ENCODE measurements around the gene KDR. TPM values are rescaled to one million over a fixed set of nuclear protein-coding genes. Genes with fewer than 3 reads are reported as not detected.

The KDR gene
- 2.4 and 2.7 TPM in 2 replicates for total RNA-seq (ENCODE audit: low replicate concordance)

- Mint-ChIP-seq H3K36me3 (no peaks in the 10 kb centered on the region), H3K4me1 (peaks cover 16% of the 10 kb centered on the region), H3K27ac (no peak within 1 kb of the TSS), H3K9me3 (peaks cover 4% of the 10 kb centered on the region), H3K4me3 (peak within 1 kb of the TSS; percentile 92), H3K27me3 (ENCODE audit: insufficient read depth, low read depth) (peaks cover 20% of the 10 kb centered on the region)
- DNase-seq (ENCODE audit: low spot score) = peak; percentile 90
- no peak within 1 kb of the TSS for H3K27ac ChIP-seq
- peak within 1 kb of the TSS; percentile 84 for H2AFZ ChIP-seq (replicated peaks)
- H3K79me2 ChIP-seq (ENCODE audit: low read depth) = no peaks in the 10 kb centered on the region
- H4K20me1 ChIP-seq (ENCODE audit: low read depth) = no peaks in the 10 kb centered on the region
- H3F3A ChIP-seq (ENCODE audit: low read depth) = no peaks in the 10 kb centered on the region
- H3K36me3 ChIP-seq = no peaks in the 10 kb centered on the region
- H3K4me3 ChIP-seq = peak within 1 kb of the TSS; percentile 65
- H3K4me1 ChIP-seq = no peaks in the 10 kb centered on the region
- H3K9ac ChIP-seq = no peak within 1 kb of the TSS
- H3K9me3 ChIP-seq (ENCODE audit: low read depth) = no peaks in the 10 kb centered on the region
- H3K4me2 ChIP-seq = peak within 1 kb of the TSS; percentile 78
- H3K27me3 ChIP-seq = peaks cover 49% of the 10 kb centered on the region
- TF ChIP-seq EZH2phosphoT487 (IDR thresholded peaks at IDR 0.05) = peak; percentile 32
- TF ChIP-seq EZH2 (IDR thresholded peaks at IDR 0.05) = peak; percentile 64
- no peak for TF ChIP-seq CTCF (IDR thresholded peaks at IDR 0.05)
These were observed at the start of gene KDR for GRCh38 chr4:55125087-55125721. Gene KDR (minus strand): TSS chr4:55125595. CDS start chr4:55125293, 302 bp downstream.

- Mint-ChIP-seq H3K4me1 (peaks cover 25% of the 10 kb centered on the region), H3K4me3 (no peak overlapping the region), H3K9me3 (peaks cover 2% of the 10 kb centered on the region), H3K27ac (no peak overlapping the region), H3K27me3 (ENCODE audit: insufficient read depth, low read depth) (peaks cover 3% of the 10 kb centered on the region), H3K36me3 (no peaks in the 10 kb centered on the region)
- Histone ChIP-seq H3F3A (ENCODE audit: low read depth) (peaks cover 3% of the 10 kb centered on the region), H3K4me3 (no peak overlapping the region), H3K36me3 (no peaks in the 10 kb centered on the region), H2AFZ (replicated peaks) (no peak overlapping the region), H3K27ac (no peak overlapping the region), H3K4me1 (no peaks in the 10 kb centered on the region), H4K20me1 (ENCODE audit: low read depth) (no peaks in the 10 kb centered on the region), H3K9me3 (ENCODE audit: low read depth) (no peaks in the 10 kb centered on the region), H3K4me2 (no peak overlapping the region), H3K79me2 (ENCODE audit: low read depth) (no peaks in the 10 kb centered on the region), H3K9ac (no peak overlapping the region), H3K27me3 (no peaks in the 10 kb centered on the region)
- DNase-seq (ENCODE audit: low spot score) = no peak
- no peak for TF ChIP-seq EZH2phosphoT487 (IDR thresholded peaks at IDR 0.05)
These were observed 48.2 kb upstream of the KDR start for GRCh38 chr4:55173580-55173979.

- Mint-ChIP-seq H3K4me1 (peaks cover 25% of the 10 kb centered on the region), H3K36me3 (no peaks in the 10 kb centered on the region), H3K4me3 (no peak overlapping the region), H3K27ac (peak overlapping the region; percentile 31), H3K27me3 (ENCODE audit: insufficient read depth, low read depth) (peaks cover 3% of the 10 kb centered on the region), H3K9me3 (peaks cover 2% of the 10 kb centered on the region)
- Histone ChIP-seq H3K36me3 (no peaks in the 10 kb centered on the region), H3K4me2 (no peak overlapping the region), H2AFZ (replicated peaks) (no peak overlapping the region), H4K20me1 (ENCODE audit: low read depth) (no peaks in the 10 kb centered on the region), H3K4me1 (no peaks in the 10 kb centered on the region), H3K27me3 (no peaks in the 10 kb centered on the region), H3F3A (ENCODE audit: low read depth) (peaks cover 3% of the 10 kb centered on the region), H3K9me3 (ENCODE audit: low read depth) (no peaks in the 10 kb centered on the region), H3K4me3 (no peak overlapping the region), H3K79me2 (ENCODE audit: low read depth) (no peaks in the 10 kb centered on the region), H3K27ac (no peak overlapping the region), H3K9ac (no peak overlapping the region)
- DNase-seq (ENCODE audit: low spot score) = no peak
- TF ChIP-seq EZH2 (IDR thresholded peaks at IDR 0.05) (no peak), EZH2phosphoT487 (IDR thresholded peaks at IDR 0.05) (no peak), CTCF (IDR thresholded peaks at IDR 0.05) (no peak)
These were observed 47.4 kb upstream of the KDR start for GRCh38 chr4:55172694-55173287.

DNA sequence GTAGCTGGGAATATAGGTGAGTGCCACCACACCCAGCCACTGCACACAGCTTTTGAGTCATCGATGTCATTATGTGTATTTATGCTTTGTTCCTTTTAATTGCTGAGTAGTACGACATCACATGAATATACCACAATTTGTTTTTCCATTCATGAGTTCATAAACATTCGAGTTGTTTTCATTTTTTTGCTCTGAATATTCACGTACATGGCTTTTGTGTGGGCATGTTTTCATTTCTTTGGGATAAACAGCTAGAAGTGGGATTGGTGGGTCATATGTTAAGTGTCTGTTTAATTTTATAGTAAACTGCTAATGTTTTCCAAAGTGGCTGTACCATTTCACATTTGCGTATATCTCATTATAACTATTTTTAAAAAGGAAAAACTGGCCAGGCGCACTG lies 45.1 kb upstream of the KDR start:
- H3K27ac Mint-ChIP-seq = peak overlapping the region; percentile 53
- Histone ChIP-seq H3K79me2 (ENCODE audit: low read depth) (no peaks in the 10 kb centered on the region), H3K36me3 (no peaks in the 10 kb centered on the region), H3K27me3 (no peaks in the 10 kb centered on the region), H4K20me1 (ENCODE audit: low read depth) (no peaks in the 10 kb centered on the region), H3K4me3 (no peak overlapping the region), H2AFZ (replicated peaks) (no peak overlapping the region), H3K4me2 (no peak overlapping the region), H3F3A (ENCODE audit: low read depth) (peaks cover 3% of the 10 kb centered on the region), H3K9ac (no peak overlapping the region), H3K9me3 (ENCODE audit: low read depth) (no peaks in the 10 kb centered on the region), H3K27ac (no peak overlapping the region), H3K4me1 (no peaks in the 10 kb centered on the region)
- H3K27me3 Mint-ChIP-seq (ENCODE audit: insufficient read depth, low read depth) = peaks cover 6% of the 10 kb centered on the region
- H3K36me3 Mint-ChIP-seq = peaks cover 2% of the 10 kb centered on the region
- H3K9me3 Mint-ChIP-seq = peaks cover 11% of the 10 kb centered on the region
- DNase-seq (ENCODE audit: low spot score) = no peak
- H3K4me1 Mint-ChIP-seq = peaks cover 25% of the 10 kb centered on the region
- H3K4me3 Mint-ChIP-seq = no peak overlapping the region
- no peak for TF ChIP-seq EZH2phosphoT487 (IDR thresholded peaks at IDR 0.05)
- no peak for TF ChIP-seq CTCF (IDR thresholded peaks at IDR 0.05)
- TF ChIP-seq EZH2 (IDR thresholded peaks at IDR 0.05) = no peak

Data from neural progenitor cell (in vitro differentiated cells).